GM21367 (cell line): ENCODE results near the gene BCR.
"Not testable (repeated sequence)": the region's sequence is repeated elsewhere in the genome, so short reads cannot be mapped to it uniquely, and the experiment has no call there.

Experiments
- ATAC-seq: cut with Tn5 transposase; IDR thresholded peaks from one replicate; pipeline ENCODE4 v1.9.1; 2021; ENCODE audit not compliant: unreplicated experiment

BCR gene

DNA sequence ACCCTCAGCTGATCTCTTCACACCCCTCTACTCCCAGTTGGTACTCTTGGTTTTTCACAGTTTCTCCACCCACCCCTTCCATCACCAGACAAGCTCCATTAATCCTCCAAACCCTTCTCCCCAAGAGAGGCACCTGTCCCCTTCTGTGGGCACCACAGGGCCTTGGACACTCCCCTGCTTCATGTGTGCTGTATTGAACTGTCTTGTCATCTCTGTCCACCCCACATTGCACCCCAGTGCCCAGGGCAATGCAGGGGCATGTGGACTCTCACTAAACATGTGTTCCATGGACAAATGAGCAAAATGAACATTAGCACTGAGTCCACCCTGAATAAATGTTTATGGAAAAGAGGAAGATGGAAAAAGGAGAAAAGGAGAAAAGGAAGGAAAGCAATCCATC, 181.4 kb downstream of the BCR start:
- ATAC-seq: no peak

DNA sequence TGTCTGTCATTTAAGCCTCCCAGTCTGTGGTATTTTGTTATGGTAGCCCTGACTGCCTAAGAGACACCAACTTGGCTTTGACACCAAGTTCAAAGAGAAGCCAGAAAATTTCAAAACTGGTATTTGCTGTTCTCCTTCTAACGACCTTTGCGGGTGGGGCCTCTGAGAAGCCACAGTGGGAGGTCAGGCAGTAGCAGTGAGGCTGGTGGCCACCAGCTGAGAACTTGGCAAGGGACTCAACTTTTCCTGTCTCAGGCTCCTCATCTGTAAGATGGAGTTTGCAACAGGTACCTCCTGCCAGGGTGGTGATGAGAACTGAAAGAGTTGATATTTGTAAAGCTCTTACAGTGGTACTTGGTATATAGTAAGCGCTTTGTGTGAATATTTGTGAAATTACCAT, 183.4 kb downstream of the BCR start:
- ATAC-seq: no peak

DNA sequence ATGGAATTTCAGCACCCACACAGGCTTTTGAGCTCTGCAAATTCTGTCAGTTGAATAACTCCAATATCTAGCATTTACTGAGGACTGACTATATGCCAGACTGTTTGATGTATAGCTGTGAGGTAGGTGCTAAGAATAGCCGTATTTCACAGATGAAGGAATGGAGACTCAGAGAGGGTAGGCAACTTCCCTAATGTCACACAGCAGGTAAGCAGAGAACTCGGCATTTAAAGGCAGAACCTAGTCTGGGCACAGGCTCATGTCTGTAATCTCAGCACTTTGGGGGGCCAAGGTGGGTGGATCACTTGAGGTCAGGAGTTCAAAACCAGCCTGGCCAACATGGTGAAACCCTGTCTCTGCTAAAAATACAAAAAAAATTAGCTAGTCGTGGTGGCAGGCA, 184.1 kb downstream of the BCR start:
- no peak for ATAC-seq

- no peak for ATAC-seq
Observed at GRCh38 chr22:23365524-23365923, 185.2 kb downstream of the BCR start.

- ATAC-seq: no peak
Observed at GRCh38 chr22:23365961-23366360, 185.7 kb downstream of the BCR start.

DNA sequence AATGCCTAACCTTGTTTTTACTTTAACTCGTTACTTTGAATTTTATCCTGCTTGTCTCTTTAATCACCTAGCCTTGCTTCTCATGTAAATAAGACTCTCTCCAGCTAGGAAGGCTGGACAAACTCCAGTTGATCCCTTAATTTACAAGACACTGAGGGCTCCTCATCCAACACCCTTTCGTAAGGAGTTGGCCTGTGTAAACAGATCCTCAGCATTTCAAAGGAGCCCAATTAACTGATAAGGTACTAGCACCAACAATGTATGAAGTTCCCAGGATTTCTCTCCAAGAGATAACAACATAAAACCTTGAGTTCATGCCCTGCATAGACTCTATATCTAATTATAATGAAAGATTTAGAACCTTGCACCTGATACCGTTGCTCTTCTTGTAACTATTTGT, 186.9 kb downstream of the BCR start:
- not testable (repeated sequence) for ATAC-seq
